HepG2 (cell line): ENCODE results near the gene ZNF638.

Experiments
- ADNP ChIP-seq: sonication (generic); formaldehyde crosslinking; IDR thresholded peaks from 2 replicates; pipeline ENCODE4 v1.4.0; 2020; ENCODE audit warnings: missing genetic modification reagents
- EP300 ChIP-seq, 3 experiments: sonication (generic) in 1 of 3; formaldehyde crosslinking in 1 of 3; IDR thresholded peaks; 2 replicates each; pipeline versions ENCODE4 v1.5.1 to v1.6.1; 2011 to 2020; ENCODE audit warnings: low read depth in 2 of 3, low read length in 2 of 3, borderline replicate concordance in 1 of 3, improper control_type of control experiment in 1 of 3, mild to moderate bottlenecking in 1 of 3, missing genetic modification reagents in 1 of 3, moderate library complexity in 1 of 3
- KMT2A ChIP-seq: sonication (generic); formaldehyde crosslinking; IDR thresholded peaks from 2 replicates; pipeline ENCODE4 v1.4.0; 2020; ENCODE audit warnings: missing genetic modification reagents
- POLR2A ChIP-seq, 2 experiments: IDR thresholded peaks; 2 replicates each; pipeline ENCODE4 v1.6.1; 2011; ENCODE audit warnings: low read depth in 2 of 2, low read length in 2 of 2, mild to moderate bottlenecking in 1 of 2, moderate library complexity in 1 of 2; ENCODE audit not compliant: insufficient read depth in 1 of 2

GRCh38 chr2:71393216-71393615 is 61.6 kb downstream of the ZNF638 start:
- TF ChIP-seq KMT2A (no peak), EP300 (IDR thresholded peaks at IDR 0.05; ENCODE audit: low read depth in 2 of 2, low read length in 2 of 2) (no peak), EP300 (CRISPR knock-in tag; IDR thresholded peaks at IDR 0.05; ENCODE audit: borderline replicate concordance) (no peak), ADNP (no peak), POLR2A (IDR thresholded peaks at IDR 0.05; ENCODE audit: insufficient read depth in 1 of 2, low read depth in 2 of 2, low read length in 2 of 2) (no peak)
